Ascending aorta (tissue), 2 donors: ENCODE results near the gene NMT2. TPM values are rescaled to one million over a fixed set of nuclear protein-coding genes. Genes with fewer than 3 reads are reported as not detected.

Experiments used
- DNase-seq, 2 donors: peaks; one replicate each; pipeline ENCODE4 v3.0.0-alpha.2; 2019; ENCODE audit warnings: low spot score in 2 of 2
- H3K27ac ChIP-seq, 2 donors: fragments of 200-600 bp; sonication (generic); one replicate each; pipeline ENCODE4 v1.5.1; 2016 to 2017; ENCODE audit warnings: mild to moderate bottlenecking in 1 of 2
- H3K27me3 ChIP-seq: fragments of 200-600 bp; sonication (generic); one replicate; pipeline ENCODE4 v1.5.1; 2017
- H3K36me3 ChIP-seq, 2 donors: fragments of 200-600 bp; sonication (generic); one replicate each; pipeline ENCODE4 v1.5.1; 2016
- H3K4me1 ChIP-seq, 2 donors: fragments of 200-600 bp; sonication (generic); one replicate each; pipeline ENCODE4 v1.5.1; 2016 to 2017; ENCODE audit warnings: mild to moderate bottlenecking in 1 of 2
- H3K4me3 ChIP-seq, 2 donors: fragments of 200-600 bp; sonication (generic); one replicate each; pipeline ENCODE4 v1.5.1; 2016 to 2017; ENCODE audit warnings: mild to moderate bottlenecking in 1 of 2
- H3K9me3 ChIP-seq, 2 donors: fragments of 200-600 bp; sonication (generic); one replicate each; pipeline ENCODE4 v1.5.1; 2016
- intact Hi-C: fragments of 100-400 bp; cut with DNase I; formaldehyde crosslinking; loops from one replicate; pipeline ENCODE4 v1.15.1; 2023
- total RNA-seq: library from RNA; depleted of rRNA; stranded (reverse); fragments of >200 nt; gene quantifications from one replicate; pipeline ENCODE4 v1.1.0, GENCODE V29; 2016
- TF ChIP-seq, protein P1 (sequence below), 3 experiments: fragments of 200-600 bp in 2 of 3; fragments of 450-650 bp in 1 of 3; sonication (generic) in 2 of 3; IDR thresholded peaks; one replicate each; pipeline ENCODE4 v1.5.1; 2016 to 2019; ENCODE audit warnings: antibody characterized with exemption in 3 of 3, mild to moderate bottlenecking in 1 of 3, moderate library complexity in 1 of 3

The NMT2 gene
- total RNA-seq, 1 donor from 2014 or later: 11.9 TPM

DNA sequence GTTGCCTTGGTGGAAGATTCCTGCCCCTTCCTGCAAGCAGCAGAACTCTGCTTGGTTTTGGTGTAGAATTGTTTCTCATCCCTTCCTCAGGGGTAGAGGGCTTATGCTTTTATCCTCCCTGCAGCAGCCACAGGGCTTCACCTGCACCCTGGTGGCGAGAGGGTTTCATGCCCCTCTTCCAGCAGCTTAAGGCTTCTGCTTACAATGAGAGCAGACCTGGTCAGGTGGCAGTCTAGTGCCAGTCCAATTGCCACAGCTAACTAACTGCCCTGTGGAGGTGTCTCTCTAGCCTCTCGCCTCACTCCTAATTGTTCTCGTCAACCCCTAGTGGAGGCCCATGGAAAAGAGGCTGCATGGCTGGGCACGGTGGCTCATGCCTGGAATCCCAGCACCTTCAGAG lies 99.3 kb downstream of the NMT2 start:
- H3K9me3 ChIP-seq: peaks cover 4 to 10% of the 10 kb centered on the region in 2 donors
- H3K27ac ChIP-seq: no peak overlapping the region
- TF ChIP-seq, protein P1, sequence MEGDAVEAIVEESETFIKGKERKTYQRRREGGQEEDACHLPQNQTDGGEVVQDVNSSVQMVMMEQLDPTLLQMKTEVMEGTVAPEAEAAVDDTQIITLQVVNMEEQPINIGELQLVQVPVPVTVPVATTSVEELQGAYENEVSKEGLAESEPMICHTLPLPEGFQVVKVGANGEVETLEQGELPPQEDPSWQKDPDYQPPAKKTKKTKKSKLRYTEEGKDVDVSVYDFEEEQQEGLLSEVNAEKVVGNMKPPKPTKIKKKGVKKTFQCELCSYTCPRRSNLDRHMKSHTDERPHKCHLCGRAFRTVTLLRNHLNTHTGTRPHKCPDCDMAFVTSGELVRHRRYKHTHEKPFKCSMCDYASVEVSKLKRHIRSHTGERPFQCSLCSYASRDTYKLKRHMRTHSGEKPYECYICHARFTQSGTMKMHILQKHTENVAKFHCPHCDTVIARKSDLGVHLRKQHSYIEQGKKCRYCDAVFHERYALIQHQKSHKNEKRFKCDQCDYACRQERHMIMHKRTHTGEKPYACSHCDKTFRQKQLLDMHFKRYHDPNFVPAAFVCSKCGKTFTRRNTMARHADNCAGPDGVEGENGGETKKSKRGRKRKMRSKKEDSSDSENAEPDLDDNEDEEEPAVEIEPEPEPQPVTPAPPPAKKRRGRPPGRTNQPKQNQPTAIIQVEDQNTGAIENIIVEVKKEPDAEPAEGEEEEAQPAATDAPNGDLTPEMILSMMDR (IDR thresholded peaks at IDR 0.05): no peak
- intact Hi-C loops: no loop called here
- H3K36me3 ChIP-seq: no peaks in the 10 kb centered on the region
- DNase-seq: no peak
- H3K4me1 ChIP-seq: no peaks in the 10 kb centered on the region
- no peaks in the 10 kb centered on the region for H3K27me3 ChIP-seq
- H3K4me3 ChIP-seq: no peak overlapping the region

- Histone ChIP-seq H3K4me3 (no peak overlapping the region), H3K36me3 (no peaks in the 10 kb centered on the region), H3K27ac (no peak overlapping the region), H3K4me1 (no peaks in the 10 kb centered on the region), H3K9me3 (peaks cover 4 to 10% of the 10 kb centered on the region in 2 donors), H3K27me3 (no peaks in the 10 kb centered on the region)
- TF ChIP-seq, protein P1 (IDR thresholded peaks at IDR 0.05): no peak
- DNase-seq: no peak
- intact Hi-C loops: no loop called here
These were observed 99.7 kb downstream of the NMT2 start for GRCh38 chr10:15068802-15069201.

DNA sequence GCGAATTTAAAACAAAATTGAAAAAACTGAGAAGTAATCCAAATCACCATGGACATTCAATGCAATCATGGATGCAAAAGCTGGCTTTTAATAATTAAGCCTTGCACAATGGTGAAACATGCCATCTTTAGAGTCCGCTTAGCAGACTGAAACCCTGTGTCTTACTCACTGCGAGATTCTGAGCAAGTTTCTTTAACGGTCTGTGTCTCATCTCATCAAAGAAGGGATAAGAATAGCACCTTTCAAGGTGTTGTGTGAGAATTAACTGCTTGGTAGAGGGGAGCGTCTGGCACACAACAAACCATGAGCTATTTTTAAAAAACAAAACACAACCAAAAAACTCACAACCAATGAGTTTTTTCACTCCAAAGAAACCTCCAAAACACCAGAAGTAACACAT lies 101.3 kb downstream of the NMT2 start:
- Histone ChIP-seq H3K36me3 (no peaks in the 10 kb centered on the region), H3K27me3 (no peaks in the 10 kb centered on the region), H3K27ac (no peak overlapping the region), H3K4me3 (no peak overlapping the region), H3K9me3 (peaks cover 4 to 10% of the 10 kb centered on the region in 2 donors), H3K4me1 (no peaks in the 10 kb centered on the region)
- TF ChIP-seq, protein P1 (IDR thresholded peaks at IDR 0.05): no peak
- DNase-seq: no peak
- intact Hi-C loops: no loop called here

- Histone ChIP-seq H3K9me3 (peaks cover 0 to 7% of the 10 kb centered on the region in 2 donors), H3K4me1 (no peaks in the 10 kb centered on the region), H3K27ac (no peak overlapping the region), H3K36me3 (no peaks in the 10 kb centered on the region), H3K27me3 (no peaks in the 10 kb centered on the region), H3K4me3 (no peak overlapping the region)
- TF ChIP-seq, protein P1 (IDR thresholded peaks at IDR 0.05): no peak
- intact Hi-C loops: no loop called here
- no peak for DNase-seq
These were observed 107.9 kb downstream of the NMT2 start for GRCh38 chr10:15060638-15061037.

- intact Hi-C loops: no loop called here
- H3K27ac ChIP-seq: no peak overlapping the region
- H3K9me3 ChIP-seq: no peaks in the 10 kb centered on the region
- H3K4me1 ChIP-seq: no peaks in the 10 kb centered on the region
- TF ChIP-seq, protein P1 (IDR thresholded peaks at IDR 0.05): no peak
- no peaks in the 10 kb centered on the region for H3K36me3 ChIP-seq
- no peak for DNase-seq
- no peak overlapping the region for H3K4me3 ChIP-seq
- H3K27me3 ChIP-seq: no peaks in the 10 kb centered on the region
These were observed 108.6 kb downstream of the NMT2 start for GRCh38 chr10:15059914-15060313.

DNA sequence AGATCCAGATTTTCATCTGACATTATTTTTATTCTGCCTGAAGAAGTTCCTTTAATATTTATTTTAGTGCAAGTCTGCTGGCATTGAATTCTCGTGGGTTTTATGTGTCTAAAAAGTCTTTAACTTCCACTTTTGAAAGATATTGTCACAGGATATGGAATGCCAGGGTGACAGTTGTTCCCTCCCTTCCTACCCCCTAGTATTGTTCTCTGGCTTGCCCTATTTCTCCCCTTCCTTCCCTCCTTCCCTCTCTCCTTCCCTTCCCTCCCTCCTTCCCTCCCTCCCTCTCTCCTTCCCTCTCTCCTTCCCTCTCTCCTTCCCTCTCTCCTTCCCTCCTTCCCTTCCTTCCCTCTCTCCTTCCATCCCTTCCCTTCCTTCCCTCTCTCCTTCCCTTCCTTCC lies 109.8 kb downstream of the NMT2 start:
- Histone ChIP-seq H3K27me3 (no peaks in the 10 kb centered on the region), H3K4me1 (no peaks in the 10 kb centered on the region), H3K27ac (no peak overlapping the region), H3K4me3 (no peak overlapping the region), H3K36me3 (no peaks in the 10 kb centered on the region), H3K9me3 (no peaks in the 10 kb centered on the region)
- DNase-seq: no peak
- intact Hi-C loops: no loop called here
- TF ChIP-seq, protein P1 (IDR thresholded peaks at IDR 0.05): no peak
